Measurements from ENCODE around the gene SIM2. TPM values are rescaled to one million over a fixed set of nuclear protein-coding genes. Genes with fewer than 3 reads are reported as not detected.

Gene SIM2
- total and polyA plus RNA-seq, 2 experiments from 2014 or later, result 0.16 to 0.49 TPM

GRCh38 chr21:36693489-36694030 lies 5.4 kb upstream of the SIM2 start:
- TF ChIP-seq ZNF331 (CRISPR knock-in tag; IDR thresholded peaks at IDR 0.05; ENCODE audit: low read depth) (no peak), EZH2 (IDR thresholded peaks at IDR 0.05; ENCODE audit: low read depth, unreplicated experiment) (peak; percentile 99)
- no peak overlapping the region for H3K27ac Mint-ChIP-seq
- H3K4me3 ChIP-seq, result peak overlapping the region; percentile 59
- peaks cover 57% of the 10 kb centered on the region for H3K4me1 ChIP-seq (ENCODE audit: insufficient read depth)
- peak overlapping the region; percentile 54 for H3K4me3 Mint-ChIP-seq
- H3F3A ChIP-seq (replicated peaks; ENCODE audit: low read depth), result peaks cover 10% of the 10 kb centered on the region
- no peaks in the 10 kb centered on the region for H3K36me3 Mint-ChIP-seq (ENCODE audit: low read depth)
- H3K9me2 ChIP-seq (ENCODE audit: insufficient read depth), result no peaks in the 10 kb centered on the region
- peaks cover 25% of the 10 kb centered on the region for H4K20me1 ChIP-seq (replicated peaks; ENCODE audit: insufficient read depth)
- ATAC-seq, result no peak; the same call in 2 of the 3 replicates
- H2AFZ ChIP-seq, result no peak overlapping the region
- peaks cover 100% of the 10 kb centered on the region for H3K27me3 ChIP-seq (ENCODE audit: insufficient read depth)
- peak overlapping the region; percentile 78 for H3K4me2 ChIP-seq
- no peaks in the 10 kb centered on the region for H3K36me3 ChIP-seq (ENCODE audit: insufficient read depth)
- peaks cover 96% of the 10 kb centered on the region for H3K27me3 Mint-ChIP-seq (ENCODE audit: insufficient read depth, low read depth, poor library complexity)
- H3K4me1 Mint-ChIP-seq, result peaks cover 43% of the 10 kb centered on the region
- H3K9me3 Mint-ChIP-seq, result peaks cover 4% of the 10 kb centered on the region; the same call in 2 of the 3 replicates
- H3K27ac ChIP-seq (ENCODE audit: low read depth), result no peak overlapping the region
- peak; percentile 53 for DNase-seq (ENCODE audit: low spot score)
- H3K79me2 ChIP-seq (replicated peaks; ENCODE audit: insufficient read depth), result no peaks in the 10 kb centered on the region

- no peak for ATAC-seq
- Mint-ChIP-seq H3K4me3 (peak overlapping the region; percentile 54), H3K9me3 (peaks cover 4% of the 10 kb centered on the region; the same call in 2 of the 3 replicates), H3K4me1 (peaks cover 43% of the 10 kb centered on the region), H3K27me3 (ENCODE audit: insufficient read depth, low read depth, poor library complexity) (peaks cover 97% of the 10 kb centered on the region), H3K36me3 (ENCODE audit: low read depth) (no peaks in the 10 kb centered on the region), H3K27ac (no peak overlapping the region)
- Histone ChIP-seq H3K36me3 (ENCODE audit: insufficient read depth) (no peaks in the 10 kb centered on the region), H3K79me2 (replicated peaks; ENCODE audit: insufficient read depth) (no peaks in the 10 kb centered on the region), H4K20me1 (replicated peaks; ENCODE audit: insufficient read depth) (peaks cover 25% of the 10 kb centered on the region), H3K4me2 (peak overlapping the region; percentile 78), H2AFZ (no peak overlapping the region), H3F3A (replicated peaks; ENCODE audit: low read depth) (peaks cover 10% of the 10 kb centered on the region), H3K27ac (ENCODE audit: low read depth) (no peak overlapping the region), H3K27me3 (ENCODE audit: insufficient read depth) (peaks cover 100% of the 10 kb centered on the region), H3K4me1 (ENCODE audit: insufficient read depth) (peaks cover 57% of the 10 kb centered on the region), H3K4me3 (peak overlapping the region; percentile 59), H3K9me2 (ENCODE audit: insufficient read depth) (no peaks in the 10 kb centered on the region)
- no peak for TF ChIP-seq ZNF331 (CRISPR knock-in tag; IDR thresholded peaks at IDR 0.05; ENCODE audit: low read depth)
- TF ChIP-seq EZH2phosphoT487 (IDR thresholded peaks at IDR 0.05; ENCODE audit: unreplicated experiment), result no peak
- peak; percentile 89 for TF ChIP-seq EZH2 (IDR thresholded peaks at IDR 0.05; ENCODE audit: low read depth, unreplicated experiment)
- DNase-seq (ENCODE audit: low spot score), result peak; percentile 47
Measured at GRCh38 chr21:36694031-36694515, 4.8 kb upstream of the SIM2 start.

- Histone ChIP-seq H3K36me3 (ENCODE audit: insufficient read depth) (no peaks in the 10 kb centered on the region), H3K9me2 (ENCODE audit: insufficient read depth) (no peaks in the 10 kb centered on the region), H3F3A (replicated peaks; ENCODE audit: low read depth) (peaks cover 10% of the 10 kb centered on the region), H3K4me1 (ENCODE audit: insufficient read depth) (peaks cover 57% of the 10 kb centered on the region), H4K20me1 (replicated peaks; ENCODE audit: insufficient read depth) (peaks cover 25% of the 10 kb centered on the region), H3K27me3 (ENCODE audit: insufficient read depth) (peaks cover 100% of the 10 kb centered on the region), H2AFZ (no peak overlapping the region), H3K79me2 (replicated peaks; ENCODE audit: insufficient read depth) (no peaks in the 10 kb centered on the region), H3K4me3 (peak overlapping the region; percentile 59), H3K27ac (ENCODE audit: low read depth) (no peak overlapping the region), H3K4me2 (peak overlapping the region; percentile 78)
- DNase-seq (ENCODE audit: low spot score) (no peak), ATAC-seq (no peak)
- no peaks in the 10 kb centered on the region for H3K36me3 Mint-ChIP-seq (ENCODE audit: low read depth)
- peaks cover 95% of the 10 kb centered on the region for H3K27me3 Mint-ChIP-seq (ENCODE audit: insufficient read depth, low read depth, poor library complexity)
- H3K27ac Mint-ChIP-seq, result no peak overlapping the region
- H3K4me1 Mint-ChIP-seq, result peaks cover 43% of the 10 kb centered on the region
- H3K9me3 Mint-ChIP-seq, result peaks cover 4% of the 10 kb centered on the region; the same call in 2 of the 3 replicates
- TF ChIP-seq EZH2 (IDR thresholded peaks at IDR 0.05; ENCODE audit: low read depth, unreplicated experiment) (peak; percentile 94), CTCF (conservative IDR thresholded peaks at IDR 0.05; ENCODE audit: low read depth in 2 of 2) (no peak), POLR2AphosphoS5 (IDR thresholded peaks at IDR 0.05; ENCODE audit: low read depth) (no peak)
- H3K4me3 Mint-ChIP-seq, result peak overlapping the region; percentile 23; the same call in 1 of the 3 replicates
Measured at GRCh38 chr21:36694593-36695282, 4.2 kb upstream of the SIM2 start.
